GM12878 (cell line): Measurements from ENCODE around the gene FAM170A. TPM values are rescaled to one million over a fixed set of nuclear protein-coding genes. Genes with fewer than 3 reads are reported as not detected.

Experiments
- ATAC-seq: fragments of 200-7000 bp; cut with Tn5 transposase; 3 replicates; pipeline ENCODE4 v1.9.1; 2020; ENCODE audit warnings: mild to moderate bottlenecking, moderate library complexity
- BruUV-seq: library from RNA; stranded (reverse); fragments of 400-500 nt; replicated peaks from 2 replicates; lab custom pipeline; 2021; lab: Mats Ljungman, UMichigan
- CTCF ChIA-PET: fragments of 300-600 bp; sonication (Branson Sonifier 250); formaldehyde crosslinking; extraction: SDS; loops from one replicate; lab custom pipeline; 2021; ENCODE audit warnings: inconsistent platforms; lab: Yijun Ruan, JAX
- POLR2A ChIA-PET: fragments of 350-600 bp; formaldehyde crosslinking; extraction: SDS; loops from one replicate; lab custom pipeline; 2021; ENCODE audit warnings: inconsistent platforms; lab: Charles Lee
- RAD21 ChIA-PET: fragments of 300-600 bp; sonication (Branson Sonifier 250); formaldehyde crosslinking; loops from one replicate; lab custom pipeline; 2023; ENCODE audit warnings: antibody characterized with exemption; ENCODE audit not compliant: unreplicated experiment; lab: Charles Lee
- SMC1A ChIA-PET: fragments of 300-600 bp; sonication (Branson Sonifier 250); formaldehyde crosslinking; loops from one replicate; lab custom pipeline; 2023; ENCODE audit not compliant: unreplicated experiment, uncharacterized antibody; lab: Charles Lee
- DNase-seq: peaks from one replicate; pipeline ENCODE4 v3.0.0-alpha.2; 2011; ENCODE audit warnings: low read depth, low spot score
- FAIRE-seq: peaks from 3 replicates; lab custom pipeline; 2011; peaks lifted over from hg19 to GRCh38; lab: Jason Lieb, UNC
- H2AFZ ChIP-seq: 2 replicates; pipeline ENCODE4 v1.6.0; 2011; ENCODE audit warnings: low read depth, low read length, control low read depth; ENCODE audit not compliant: control insufficient read depth
- H3K27ac ChIP-seq: 2 replicates; pipeline ENCODE4 v1.5.1; 2011; ENCODE audit warnings: control low read depth; ENCODE audit not compliant: control insufficient read depth, insufficient read depth
- H3K27me3 ChIP-seq, 2 experiments: replicated peaks in 1 of 2; 2 replicates each; pipeline versions ENCODE4 v1.6.0 to v1.6.1; 2011; ENCODE audit warnings: low read length in 1 of 2; ENCODE audit not compliant: control insufficient read depth in 2 of 2, insufficient read depth in 2 of 2
- H3K36me3 ChIP-seq, 2 experiments: 2 replicates each; pipeline ENCODE4 v1.5.1; 2011; ENCODE audit warnings: low read length in 1 of 2; ENCODE audit not compliant: control insufficient read depth in 2 of 2, insufficient read depth in 2 of 2
- H3K4me1 ChIP-seq: 2 replicates; pipeline ENCODE4 v1.6.1; 2011; ENCODE audit warnings: mild to moderate bottlenecking, low read length, moderate library complexity, mixed read lengths; ENCODE audit not compliant: control insufficient read depth, insufficient read depth
- H3K4me2 ChIP-seq: 2 replicates; pipeline ENCODE4 v1.6.0; 2011; ENCODE audit warnings: control low read depth; ENCODE audit not compliant: control insufficient read depth, insufficient read depth
- H3K4me3 ChIP-seq: fragments of 200-600 bp; sonication (generic); 2 replicates; pipeline ENCODE4 v1.5.1; 2016
- H3K79me2 ChIP-seq: 2 replicates; pipeline ENCODE4 v1.6.0; 2011; ENCODE audit warnings: low read length; ENCODE audit not compliant: control insufficient read depth, insufficient read depth
- H3K9ac ChIP-seq: 2 replicates; pipeline ENCODE4 v1.8.0; 2011; ENCODE audit warnings: low read length, control low read depth, mixed read lengths; ENCODE audit not compliant: control insufficient read depth, insufficient read depth
- H3K9me3 ChIP-seq: replicated peaks from 3 replicates; pipeline ENCODE4 v1.5.1; 2011; ENCODE audit warnings: mild to moderate bottlenecking, low read length; ENCODE audit not compliant: control insufficient read depth, insufficient read depth
- H4K20me1 ChIP-seq: 2 replicates; pipeline ENCODE4 v1.6.0; 2011; ENCODE audit not compliant: control insufficient read depth, insufficient read depth
- ASH2L ChIP-seq: fragments of 300-600, 200-600 bp; sonication (generic); IDR thresholded peaks from 2 replicates; pipeline ENCODE4 v1.6.1; 2017; ENCODE audit warnings: low read depth, mild to moderate bottlenecking, borderline replicate concordance
- BACH1 ChIP-seq: fragments of 450-650 bp; IDR thresholded peaks from 2 replicates; pipeline ENCODE4 v1.6.1; 2017; ENCODE audit warnings: mild to moderate bottlenecking, borderline replicate concordance
- CHD1 ChIP-seq: IDR thresholded peaks from 2 replicates; pipeline ENCODE4 v1.6.1; 2012; ENCODE audit warnings: low read depth, low read length, improper control_type of control experiment
- CHD4 ChIP-seq: fragments of 200-600 bp; sonication (generic); IDR thresholded peaks from 2 replicates; pipeline ENCODE4 v1.6.1; 2016; ENCODE audit warnings: mild to moderate bottlenecking
- E2F4 ChIP-seq: IDR thresholded peaks from 2 replicates; pipeline ENCODE4 v1.6.1; 2012; ENCODE audit warnings: low read depth, low read length, improper control_type of control experiment
- HDAC2 ChIP-seq: fragments of 200-600 bp; sonication (generic); IDR thresholded peaks from 2 replicates; pipeline ENCODE4 v1.6.1; 2017
- JUNB ChIP-seq: IDR thresholded peaks from 2 replicates; pipeline ENCODE4 v1.6.1; 2016; ENCODE audit warnings: antibody characterized with exemption, mild to moderate bottlenecking
- NR2F1 ChIP-seq: fragments of 450-650 bp; conservative IDR thresholded peaks from 2 replicates; pipeline ENCODE4 v1.6.1; 2017; ENCODE audit warnings: mild to moderate bottlenecking
- PML ChIP-seq: IDR thresholded peaks from 2 replicates; pipeline ENCODE4 v1.6.1; 2012; ENCODE audit warnings: low read length, inconsistent platforms
- RCOR1 ChIP-seq: conservative IDR thresholded peaks from 2 replicates; pipeline ENCODE4 v1.6.1; 2012; ENCODE audit warnings: low read depth, low read length, improper control_type of control experiment
- SUZ12 ChIP-seq: fragments of 200-600 bp; sonication (generic); IDR thresholded peaks from one replicate; pipeline ENCODE4 v1.6.1; 2018; ENCODE audit warnings: antibody characterized with exemption, mild to moderate bottlenecking; ENCODE audit not compliant: unreplicated experiment
- WRNIP1 ChIP-seq: IDR thresholded peaks from 2 replicates; pipeline ENCODE4 v1.6.1; 2011; ENCODE audit warnings: low read depth, low read length, improper control_type of control experiment, borderline replicate concordance
- YY1 ChIP-seq: IDR thresholded peaks from 2 replicates; pipeline ENCODE4 v1.6.1; 2011; ENCODE audit warnings: low read depth, mild to moderate bottlenecking, low read length
- ZNF24 ChIP-seq: fragments of 450-650 bp; IDR thresholded peaks from 2 replicates; pipeline ENCODE4 v1.6.1; 2017; ENCODE audit warnings: antibody characterized with exemption, mild to moderate bottlenecking
- ZNF592 ChIP-seq: fragments of 450-650 bp; IDR thresholded peaks from 2 replicates; pipeline ENCODE4 v1.6.1; 2017; ENCODE audit warnings: mild to moderate bottlenecking, moderate library complexity
- ZNF687 ChIP-seq: fragments of 450-650 bp; IDR thresholded peaks from 2 replicates; pipeline ENCODE4 v1.6.1; 2017; ENCODE audit warnings: mild to moderate bottlenecking, moderate library complexity
- ZSCAN29 ChIP-seq: fragments of 450-650 bp; IDR thresholded peaks from 2 replicates; pipeline ENCODE4 v1.6.1; 2017; ENCODE audit warnings: mild to moderate bottlenecking, moderate library complexity
- WGBS: methylation state at CpG from one replicate; pipeline ENCODE4 v1.1.6; 2016; ENCODE audit warnings: low lambda C conversion rate; ENCODE audit not compliant: insufficient replicate concordance, insufficient coverage; ENCODE audit errors: missing lambda C conversion rate; 5-methylcytosine and 5-hydroxymethylcytosine counted together
- in situ Hi-C: fragments of 300-500 bp; cut with MboI; formaldehyde crosslinking; loops from 9 replicates; pipeline ENCODE4 v1.14.3; 2018; ENCODE audit warnings: mixed read lengths
- intact Hi-C: fragments of 100-400 bp; cut with micrococcal nuclease; formaldehyde crosslinking; loops from one replicate; pipeline ENCODE4 v1.14.2; 2022; ENCODE audit not compliant: unreplicated experiment
- polyA plus RNA-seq, 11 experiments: library from polyadenylated mRNA; depleted of rRNA in 4 of 11; unstranded in 6 of 11; stranded (reverse) in 5 of 11; fragments of >200 nt; fragmentation: Nextera tagmentation in 4 of 11; fragmentation: Illumina TruSeq in 1 of 11; extraction: Ambion mirVana in 4 of 11; extraction: Trizol in 1 of 11; gene quantifications; 1 replicate in 1 of 11; 2 replicates in 10 of 11; pipeline versions ENCODE4 v1.2.1 to v1.2.3, GENCODE V29; 2011 to 2016; ENCODE audit warnings: inconsistent platforms in 2 of 11, missing spikeins in 2 of 11, low read depth in 1 of 11
- total RNA-seq, 4 experiments: library from RNA; depleted of rRNA in 3 of 4; stranded (reverse); fragments of >200 nt in 3 of 4; fragmentation: Illumina TruSeq in 1 of 4; extraction: Trizol in 1 of 4; gene quantifications; 2 replicates each; pipeline versions ENCODE4 v1.2.1 to v1.2.3, GENCODE V29; 2013 to 2021

FAM170A gene
- total and polyA plus RNA-seq, 10 of the 15 experiments (the other 5 are each of a cell fraction or from before 2014, with no cell fraction given), result not detected

- Histone ChIP-seq H3K4me2 (no peak overlapping the region), H4K20me1 (no peaks in the 10 kb centered on the region), H3K4me1 (no peaks in the 10 kb centered on the region), H3K27me3 (no peaks in the 10 kb centered on the region), H3K9ac (no peak overlapping the region), H3K27ac (no peak overlapping the region), H3K79me2 (no peaks in the 10 kb centered on the region), H3K9me3 (no peaks in the 10 kb centered on the region), H2AFZ (no peak overlapping the region), H3K4me3 (no peak overlapping the region), H3K36me3 (no peaks in the 10 kb centered on the region)
- ChIA-PET CTCF (no interaction called here), RAD21 (no interaction called here), POLR2A (no interaction called here), SMC1A (no interaction called here)
- DNase-seq, result no peak
- ATAC-seq, result no peak
- in situ Hi-C loops, result no loop called here
- no TSS peak for BruUV-seq
- 38% methylated on average over 1 of the region's 1 CpG for WGBS
- intact Hi-C loops, result no loop called here
- FAIRE-seq, result no peak
- TF ChIP-seq HDAC2, result no peak
- no peak for TF ChIP-seq E2F4
- no peak for TF ChIP-seq CHD1
- no peak for TF ChIP-seq ASH2L
- no peak for TF ChIP-seq PML
- TF ChIP-seq RCOR1, result no peak
- no peak for TF ChIP-seq SUZ12
- no peak for TF ChIP-seq ZSCAN29
- TF ChIP-seq BACH1, result no peak
- no peak for TF ChIP-seq ZNF687
- no peak for TF ChIP-seq JUNB
- no peak for TF ChIP-seq ZNF592
- TF ChIP-seq NR2F1, result no peak
- no peak for TF ChIP-seq WRNIP1
- no peak for TF ChIP-seq YY1
- TF ChIP-seq ZNF24, result no peak
- no peak for TF ChIP-seq CHD4
Measured at GRCh38 chr5:119682372-119682771, 53.0 kb downstream of the FAM170A start.
